Neuronal stem cell (in vitro differentiated cells): ENCODE data around the gene CPPED1.

ENCODE experiments used
- DNase-seq: peaks from one replicate; pipeline ENCODE4 v3.0.0-alpha.2; 2013; ENCODE audit warnings: low spot score
- H2AFZ ChIP-seq: one replicate; pipeline ENCODE4 v1.6.1; 2013; ENCODE audit warnings: mild to moderate bottlenecking, low read length, inconsistent platforms
- H2AK5ac ChIP-seq: 2 replicates; pipeline ENCODE4 v1.6.1; 2013; ENCODE audit warnings: low read depth, mild to moderate bottlenecking, inconsistent platforms, low read length, moderate library complexity, mixed read lengths
- H2BK120ac ChIP-seq: 2 replicates; pipeline ENCODE4 v1.6.1; 2013; ENCODE audit warnings: low read depth, mild to moderate bottlenecking, inconsistent platforms, low read length, moderate library complexity, mixed read lengths
- H2BK12ac ChIP-seq: one replicate; pipeline ENCODE4 v1.6.1; 2013; ENCODE audit warnings: low read length, inconsistent platforms
- H2BK15ac ChIP-seq: 2 replicates; pipeline ENCODE4 v1.6.1; 2013; ENCODE audit warnings: mild to moderate bottlenecking, low read length, inconsistent platforms, mixed read lengths
- H2BK5ac ChIP-seq: one replicate; pipeline ENCODE4 v1.6.1; 2013; ENCODE audit warnings: inconsistent platforms, mild to moderate bottlenecking, low read length, moderate library complexity
- H3K14ac ChIP-seq: one replicate; pipeline ENCODE4 v1.6.1; 2013; ENCODE audit warnings: low read length, inconsistent platforms
- H3K18ac ChIP-seq: 2 replicates; pipeline ENCODE4 v1.6.1; 2013; ENCODE audit warnings: low read length, inconsistent platforms
- H3K23ac ChIP-seq: 2 replicates; pipeline ENCODE4 v1.6.1; 2013; ENCODE audit warnings: low read depth, mild to moderate bottlenecking, mixed read lengths, low read length, inconsistent platforms; ENCODE audit not compliant: poor library complexity
- H3K27ac ChIP-seq: replicated peaks from 3 replicates; pipeline ENCODE4 v1.5.1; 2013; ENCODE audit warnings: low read length, inconsistent platforms
- H3K27me3 ChIP-seq, 3 experiments: 2 replicates each; pipeline ENCODE4 v1.6.1; 2013; ENCODE audit warnings: low read length in 3 of 3, mild to moderate bottlenecking in 2 of 3, inconsistent platforms in 1 of 3, low read depth in 1 of 3, mixed read lengths in 1 of 3, moderate library complexity in 1 of 3; ENCODE audit not compliant: control insufficient read depth in 3 of 3, insufficient read depth in 3 of 3
- H3K36me3 ChIP-seq, 2 donors: replicated peaks in 1 of 2; 2 replicates each; pipeline ENCODE4 v1.6.1; 2013; ENCODE audit warnings: low read length in 2 of 2; ENCODE audit not compliant: control insufficient read depth in 2 of 2, insufficient read depth in 2 of 2
- H3K4ac ChIP-seq: 2 replicates; pipeline ENCODE4 v1.6.1; 2013; ENCODE audit warnings: inconsistent platforms, mild to moderate bottlenecking, low read length, moderate library complexity
- H3K4me1 ChIP-seq, 2 donors: 1 replicate in 1 of 2; 2 replicates in 1 of 2; pipeline ENCODE4 v1.6.1; 2013; ENCODE audit warnings: low read length in 2 of 2, low read depth in 1 of 2; ENCODE audit not compliant: control insufficient read depth in 2 of 2, insufficient read depth in 1 of 2
- H3K4me2 ChIP-seq: one replicate; pipeline ENCODE4 v1.6.1; 2013; ENCODE audit warnings: mild to moderate bottlenecking, low read length, inconsistent platforms; ENCODE audit not compliant: insufficient read depth, poor library complexity, severe bottlenecking
- H3K4me3 ChIP-seq, 2 donors: 2 replicates each; pipeline ENCODE4 v1.5.1; 2013; ENCODE audit warnings: low read length in 2 of 2, mild to moderate bottlenecking in 2 of 2, inconsistent platforms in 1 of 2, moderate library complexity in 1 of 2
- H3K79me1 ChIP-seq: one replicate; pipeline ENCODE4 v1.6.1; 2013; ENCODE audit warnings: low read depth, mild to moderate bottlenecking, inconsistent platforms, low read length, moderate library complexity
- H3K9ac ChIP-seq: one replicate; pipeline ENCODE4 v1.6.1; 2013; ENCODE audit warnings: mild to moderate bottlenecking, low read depth, low read length, inconsistent platforms; ENCODE audit not compliant: poor library complexity
- H3K9me3 ChIP-seq, 2 donors: replicated peaks in 1 of 2; 2 replicates each; pipeline versions ENCODE3 to v1.6.1; 2013; ENCODE audit warnings: low read length in 2 of 2, mild to moderate bottlenecking in 2 of 2, inconsistent platforms in 1 of 2, low read depth in 1 of 2, mixed read lengths in 1 of 2, moderate library complexity in 1 of 2; ENCODE audit not compliant: control insufficient read depth in 2 of 2, insufficient read depth in 1 of 2
- H4K8ac ChIP-seq: one replicate; pipeline ENCODE4 v1.6.1; 2013; ENCODE audit warnings: low read depth, mild to moderate bottlenecking, inconsistent platforms, low read length, moderate library complexity
- H4K91ac ChIP-seq: one replicate; pipeline ENCODE4 v1.6.1; 2013; ENCODE audit warnings: low read length, low read depth, mild to moderate bottlenecking, inconsistent platforms; ENCODE audit not compliant: poor library complexity
- WGBS, 2 donors: extraction: QIAGEN DNeasy Blood & Tissue Kit; methylation state at CpG; one replicate each; pipeline ENCODE4 v1.1.7; 2013; ENCODE audit warnings: missing lambda C conversion rate in 2 of 2, mixed read lengths in 1 of 2; ENCODE audit not compliant: insufficient read length in 2 of 2, insufficient replicate concordance in 1 of 2; ENCODE audit errors: extremely low coverage in 2 of 2; 5-methylcytosine and 5-hydroxymethylcytosine counted together

The CPPED1 gene

DNA sequence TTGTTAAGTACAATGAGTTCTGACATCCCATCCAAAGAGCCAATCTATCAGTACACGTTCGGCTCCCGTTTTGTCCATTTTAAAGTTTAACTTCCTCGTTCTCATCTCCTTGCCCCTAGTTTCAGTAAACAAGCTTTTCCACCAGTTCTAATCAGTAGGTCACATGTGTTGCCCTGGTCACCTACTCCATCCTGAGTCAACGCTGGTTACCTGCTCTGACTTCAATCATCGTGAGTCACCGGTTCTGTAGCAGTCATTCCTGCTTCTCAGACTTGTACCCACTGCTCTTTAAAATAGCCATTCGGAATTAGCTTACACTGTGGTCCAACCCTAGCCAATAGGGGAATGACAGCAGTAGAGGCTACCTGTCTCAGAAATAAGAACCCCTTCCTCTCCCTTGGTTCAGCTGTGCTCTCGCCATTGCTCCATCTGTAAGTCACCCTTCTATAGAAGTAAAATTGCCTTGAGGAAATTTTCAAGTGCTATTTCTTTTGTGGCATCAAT is 191.0 kb downstream of the CPPED1 start:
- Histone ChIP-seq H2BK5ac (no peak overlapping the region), H4K91ac (no peak overlapping the region), H2BK15ac (no peak overlapping the region), H3K9me3 (no peaks in the 10 kb centered on the region), H2AFZ (no peak overlapping the region), H2BK120ac (no peak overlapping the region), H3K9ac (no peak overlapping the region), H3K36me3 (no peaks in the 10 kb centered on the region), H3K4me1 (no peaks in the 10 kb centered on the region), H3K27ac (no peak overlapping the region), H3K23ac (no peak overlapping the region), H3K4me2 (no peak overlapping the region), H2BK12ac (no peak overlapping the region), H3K18ac (no peak overlapping the region), H3K27me3 (peaks cover 0 to 4% (median 0%) of the 10 kb centered on the region in 3 experiments), H3K4me3 (no peak overlapping the region), H4K8ac (no peak overlapping the region), H3K4ac (no peak overlapping the region), H2AK5ac (no peak overlapping the region), H3K79me1 (no peaks in the 10 kb centered on the region), H3K14ac (no peak overlapping the region)
- no CpG with 5 or more reads among the region's 9 CpGs for WGBS, 2 donors
- DNase-seq = no peak

DNA sequence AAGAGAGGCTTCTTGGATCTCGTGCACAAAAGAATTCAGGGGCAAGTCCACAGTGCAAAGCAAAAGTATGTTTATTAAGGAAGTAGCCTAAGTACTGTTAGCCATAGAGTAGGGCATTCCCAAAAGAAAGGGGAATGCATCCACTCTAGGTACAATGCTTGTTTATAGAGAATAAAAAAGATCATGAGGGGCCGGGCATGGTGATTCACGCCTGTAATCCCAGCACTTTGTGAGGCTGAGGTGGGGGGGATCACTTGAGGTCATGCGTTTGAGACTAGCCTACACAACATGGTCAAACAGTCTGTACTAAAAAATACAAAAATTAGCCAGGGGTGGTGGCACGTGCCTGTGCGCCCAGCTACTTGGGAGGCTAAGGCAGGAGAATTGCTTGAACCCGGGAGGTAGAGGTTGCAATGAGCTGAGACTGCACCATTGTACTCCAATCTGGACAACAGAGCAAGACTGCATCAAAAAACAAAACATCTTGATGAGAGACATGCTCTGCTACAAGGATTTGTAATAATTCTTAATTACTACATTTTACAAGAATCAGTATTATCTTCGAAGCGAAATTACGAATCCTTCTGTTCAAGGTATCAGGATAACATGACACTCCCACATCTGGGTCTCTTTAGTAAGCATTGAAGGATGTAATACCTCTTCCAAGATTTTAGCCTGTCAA is 191.6 kb downstream of the CPPED1 start:
- Histone ChIP-seq H2BK15ac (no peak overlapping the region), H3K4me1 (no peaks in the 10 kb centered on the region), H4K91ac (no peak overlapping the region), H3K27me3 (peaks cover 0 to 4% (median 0%) of the 10 kb centered on the region in 3 experiments), H3K79me1 (no peaks in the 10 kb centered on the region), H2AFZ (no peak overlapping the region), H3K14ac (no peak overlapping the region), H2BK5ac (no peak overlapping the region), H3K9ac (no peak overlapping the region), H3K23ac (no peak overlapping the region), H3K4me2 (no peak overlapping the region), H2BK120ac (no peak overlapping the region), H3K4me3 (no peak overlapping the region), H3K27ac (no peak overlapping the region), H3K36me3 (no peaks in the 10 kb centered on the region), H3K18ac (no peak overlapping the region), H3K4ac (no peak overlapping the region), H2BK12ac (no peak overlapping the region), H3K9me3 (no peaks in the 10 kb centered on the region), H2AK5ac (no peak overlapping the region), H4K8ac (no peak overlapping the region)
- WGBS, 2 donors = no CpG with 5 or more reads among the region's 10 CpGs
- DNase-seq = no peak

DNA sequence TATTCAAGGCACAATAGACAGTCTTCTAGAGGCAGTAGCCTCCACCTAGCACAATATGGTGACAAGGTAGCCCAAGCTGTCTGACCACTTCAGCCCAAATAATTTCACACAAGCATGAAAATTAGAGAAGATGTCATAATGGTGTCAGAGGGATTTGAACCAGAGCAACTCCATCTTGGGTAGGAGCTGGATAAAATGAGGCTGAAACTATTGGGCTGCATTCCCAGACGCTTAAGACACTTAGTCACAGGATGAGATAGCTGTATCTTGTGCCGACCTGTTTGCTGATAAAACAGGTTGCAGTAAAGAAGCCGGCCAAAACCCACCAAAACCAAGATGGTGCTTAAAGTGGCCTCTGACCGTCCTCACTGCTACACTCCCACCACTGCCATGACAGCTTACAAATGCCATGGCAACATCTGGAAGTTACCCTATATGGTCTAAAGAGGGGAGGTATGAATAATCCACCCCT is 192.6 kb downstream of the CPPED1 start:
- no CpG with 5 or more reads among the region's 4 CpGs for WGBS, 2 donors
- no peak for DNase-seq
- H2BK12ac ChIP-seq = no peak overlapping the region

DNA sequence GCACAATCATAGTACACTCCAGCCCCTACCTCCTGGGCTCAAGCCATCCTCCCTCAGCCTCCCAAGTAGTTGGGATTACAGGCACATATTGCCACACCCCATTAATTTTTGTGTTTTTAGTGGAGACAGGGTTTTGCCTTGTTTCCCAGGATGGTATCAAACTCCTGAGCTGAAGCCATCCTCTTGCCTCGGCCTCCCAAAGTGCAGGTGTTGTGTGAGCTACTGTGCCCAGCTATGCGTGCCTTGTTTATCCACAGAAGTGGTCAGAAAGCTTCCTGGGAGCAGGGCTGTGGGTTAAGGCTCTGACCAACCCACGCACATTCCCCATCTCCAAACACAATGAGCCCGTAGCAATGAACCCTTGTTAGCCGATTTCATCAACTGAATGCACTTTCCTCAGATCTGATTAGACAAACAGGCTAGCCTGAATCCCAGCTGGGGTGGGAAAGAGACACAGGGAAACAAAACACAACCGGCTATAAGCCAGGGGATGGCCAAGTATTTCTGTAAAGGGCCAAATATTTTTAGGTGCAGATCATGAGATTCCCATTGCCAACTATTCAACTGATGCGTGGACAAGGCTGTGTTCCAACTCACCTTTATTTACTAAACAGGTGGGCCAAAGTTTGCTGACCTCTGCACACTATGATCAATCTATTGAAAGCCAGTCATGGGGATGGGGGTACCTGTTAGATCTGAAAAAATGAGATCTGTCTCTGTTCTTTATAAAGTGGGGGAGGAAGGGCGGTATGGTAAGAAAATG is 193.6 kb downstream of the CPPED1 start:
- Histone ChIP-seq H2AFZ (no peak overlapping the region), H3K9me3 (no peaks in the 10 kb centered on the region), H3K4me3 (no peak overlapping the region), H3K27ac (no peak overlapping the region), H3K4ac (no peak overlapping the region), H3K18ac (no peak overlapping the region), H3K27me3 (peaks cover 0 to 4% (median 0%) of the 10 kb centered on the region in 3 experiments), H4K91ac (no peak overlapping the region), H3K36me3 (no peaks in the 10 kb centered on the region), H2AK5ac (no peak overlapping the region), H3K4me1 (no peaks in the 10 kb centered on the region), H3K9ac (no peak overlapping the region), H4K8ac (no peak overlapping the region), H3K79me1 (no peaks in the 10 kb centered on the region), H2BK12ac (no peak overlapping the region), H2BK5ac (no peak overlapping the region), H3K23ac (no peak overlapping the region), H2BK15ac (no peak overlapping the region), H2BK120ac (no peak overlapping the region), H3K4me2 (no peak overlapping the region), H3K14ac (no peak overlapping the region)
- WGBS, 2 donors = no CpG with 5 or more reads among the region's 8 CpGs
- no peak for DNase-seq

More for the DNA sequence above, 192.6 kb downstream of the CPPED1 start:
- Histone ChIP-seq H3K9me3 (no peaks in the 10 kb centered on the region), H3K9ac (no peak overlapping the region), H4K8ac (no peak overlapping the region), H3K4me2 (no peak overlapping the region), H3K27ac (no peak overlapping the region), H3K4me1 (no peaks in the 10 kb centered on the region), H3K4ac (no peak overlapping the region), H2AK5ac (no peak overlapping the region), H3K18ac (no peak overlapping the region), H3K14ac (no peak overlapping the region), H2AFZ (no peak overlapping the region), H3K36me3 (no peaks in the 10 kb centered on the region), H3K4me3 (no peak overlapping the region), H2BK15ac (no peak overlapping the region), H2BK120ac (no peak overlapping the region), H3K27me3 (peaks cover 0 to 4% (median 0%) of the 10 kb centered on the region in 3 experiments), H3K79me1 (no peaks in the 10 kb centered on the region), H3K23ac (no peak overlapping the region), H2BK5ac (no peak overlapping the region), H4K91ac (no peak overlapping the region)
